K562 (cell line): ENCODE measurements around the gene TPX2. TPM values are rescaled to one million over a fixed set of nuclear protein-coding genes. Genes with fewer than 3 reads are reported as not detected.

ENCODE experiments used
- ATAC-seq: fragments of 200-7000 bp; cut with Tn5 transposase; 3 replicates; pipeline ENCODE4 v1.9.1; 2020; ENCODE audit warnings: moderate library complexity
- BruUV-seq: library from RNA; stranded (reverse); fragments of 400-500 nt; replicated peaks from 2 replicates; lab custom pipeline; 2021; lab: Mats Ljungman, UMichigan
- CTCF ChIA-PET: fragments of 300-600 bp; formaldehyde crosslinking; extraction: SDS; loops from one replicate; lab custom pipeline; 2021; ENCODE audit warnings: low intra/inter-chr PET ratio; lab: Yijun Ruan, JAX
- POLR2A ChIA-PET: fragments of 300-600, 350-650 bp; sonication (Branson Sonifier 250); formaldehyde crosslinking; extraction: SDS; loops from one replicate; lab custom pipeline; 2021; ENCODE audit warnings: antibody characterized with exemption, inconsistent platforms; lab: Yijun Ruan, JAX
- DNase-seq, 4 experiments: peaks; one replicate each; pipeline versions ENCODE4 v3.0.0 to v3.0.0-alpha.2; 2011 to 2018; ENCODE audit warnings: low spot score in 3 of 4, mixed read lengths in 3 of 4; ENCODE audit errors: extremely low read depth in 1 of 4
- FAIRE-seq: peaks from 2 replicates; lab custom pipeline; 2011; peaks lifted over from hg19 to GRCh38; lab: Jason Lieb, UNC
- H2AFZ ChIP-seq: 2 replicates; pipeline ENCODE4 v1.6.0; 2011; ENCODE audit warnings: low read depth, low read length, control low read depth, inconsistent platforms
- H3K27ac ChIP-seq: fragments of 200-600 bp; 3 replicates; pipeline ENCODE4 v1.8.0; 2011; ENCODE audit warnings: low read depth, mild to moderate bottlenecking, control low read depth, inconsistent platforms, low read length, moderate library complexity, mixed read lengths; ENCODE audit errors: extremely low read depth
- H3K27me3 ChIP-seq, 2 experiments: fragments of 300-600 bp in 1 of 2; 2 replicates in 1 of 2; 3 replicates in 1 of 2; pipeline versions ENCODE4 v1.6.0 to v1.8.0; 2011; ENCODE audit warnings: inconsistent platforms in 2 of 2, low read length in 2 of 2, mild to moderate bottlenecking in 1 of 2, mixed read lengths in 1 of 2, moderate library complexity in 1 of 2; ENCODE audit not compliant: control insufficient read depth in 2 of 2, insufficient read depth in 2 of 2
- H3K36me3 ChIP-seq: fragments of 300-600 bp; 3 replicates; pipeline ENCODE4 v1.8.0; 2011; ENCODE audit warnings: mild to moderate bottlenecking, low read length, inconsistent platforms; ENCODE audit not compliant: control insufficient read depth, insufficient read depth
- H3K4me1 ChIP-seq, 2 experiments: fragments of 200-600 bp in 1 of 2; replicated peaks in 1 of 2; 2 replicates in 1 of 2; 3 replicates in 1 of 2; pipeline versions ENCODE4 v1.5.1 to v1.8.0; 2011; ENCODE audit warnings: inconsistent platforms in 2 of 2, low read length in 2 of 2, mild to moderate bottlenecking in 1 of 2, mixed read lengths in 1 of 2, moderate library complexity in 1 of 2; ENCODE audit not compliant: control insufficient read depth in 2 of 2, insufficient read depth in 2 of 2
- H3K4me2 ChIP-seq: 2 replicates; pipeline ENCODE4 v1.6.1; 2011; ENCODE audit warnings: low read length, control low read depth, inconsistent platforms, mixed read lengths; ENCODE audit not compliant: insufficient read depth
- H3K4me3 ChIP-seq: fragments of 200-600 bp; sonication (generic), shearing (Covaris generic); 2 replicates; pipeline ENCODE4 v1.5.1; 2016; ENCODE audit warnings: control low read depth, inconsistent platforms
- H3K79me2 ChIP-seq: fragments of 200-600 bp; 3 replicates; pipeline ENCODE4 v1.8.0; 2011; ENCODE audit warnings: low read length, inconsistent platforms; ENCODE audit not compliant: control insufficient read depth, insufficient read depth
- H3K9ac ChIP-seq, 2 experiments: 2 replicates each; pipeline versions ENCODE4 v1.6.0 to v1.6.1; 2011; ENCODE audit warnings: low read depth in 2 of 2, low read length in 2 of 2, control low read depth in 1 of 2, inconsistent platforms in 1 of 2, mild to moderate bottlenecking in 1 of 2, mixed read lengths in 1 of 2; ENCODE audit not compliant: insufficient read depth in 1 of 2
- H3K9me1 ChIP-seq: one replicate; pipeline ENCODE4 v1.6.0; 2011; ENCODE audit warnings: inconsistent platforms, mild to moderate bottlenecking, low read length, moderate library complexity; ENCODE audit not compliant: control insufficient read depth, insufficient read depth
- H3K9me3 ChIP-seq: replicated peaks from 2 replicates; pipeline ENCODE4 v1.5.1; 2011; ENCODE audit warnings: low read depth, low read length, inconsistent platforms; ENCODE audit not compliant: control insufficient read depth, insufficient read depth
- H4K20me1 ChIP-seq: replicated peaks from 2 replicates; pipeline ENCODE4 v1.6.1; 2011; ENCODE audit warnings: low read length, inconsistent platforms, mixed read lengths; ENCODE audit not compliant: control insufficient read depth, insufficient read depth
- C11orf30 ChIP-seq: fragments of 450-650 bp; IDR thresholded peaks from 2 replicates; pipeline ENCODE4 v1.6.1; 2016; ENCODE audit warnings: low read depth, mild to moderate bottlenecking
- CBFA2T3 ChIP-seq: fragments of 450-650 bp; IDR thresholded peaks from 2 replicates; pipeline ENCODE4 v1.6.1; 2017
- MAZ ChIP-seq, 2 experiments: fragments of 450-650 bp in 1 of 2; sonication (generic) in 1 of 2; formaldehyde crosslinking; IDR thresholded peaks in 1 of 2; conservative IDR thresholded peaks in 1 of 2; 2 replicates each; pipeline versions ENCODE4 v1.4.0 to v1.5.0; 2020; ENCODE audit warnings: mild to moderate bottlenecking in 1 of 2, missing genetic modification reagents in 1 of 2
- MEF2A ChIP-seq: IDR thresholded peaks from 2 replicates; pipeline ENCODE4 v1.6.1; 2011; ENCODE audit warnings: low read depth, mild to moderate bottlenecking, low read length, moderate library complexity; ENCODE audit not compliant: control insufficient read depth
- NBN ChIP-seq: fragments of 450-650 bp; IDR thresholded peaks from 2 replicates; pipeline ENCODE4 v1.6.1; 2016; ENCODE audit warnings: low read depth, mild to moderate bottlenecking
- NFYB ChIP-seq: IDR thresholded peaks from 2 replicates; pipeline ENCODE4 v1.6.1; 2011; ENCODE audit warnings: mild to moderate bottlenecking, moderate library complexity; ENCODE audit not compliant: insufficient read length; ENCODE audit errors: extremely low read depth
- POLR2B ChIP-seq: fragments of 450-650 bp; IDR thresholded peaks from 2 replicates; pipeline ENCODE4 v1.6.1; 2018; ENCODE audit warnings: low read depth; ENCODE audit not compliant: partially characterized antibody
- RAD21 ChIP-seq, 2 experiments: fragments of 250-450 bp in 1 of 2; fragments of 450-650 bp in 1 of 2; sonication (Bioruptor Pico) in 1 of 2; formaldehyde crosslinking in 1 of 2; IDR thresholded peaks in 1 of 2; conservative IDR thresholded peaks in 1 of 2; 2 replicates each; pipeline versions ENCODE4 v1.4.0 to v1.8.0; 2020 to 2022; ENCODE audit warnings: mild to moderate bottlenecking in 2 of 2, moderate library complexity in 1 of 2
- ZKSCAN1 ChIP-seq: fragments of 150-350 bp; IDR thresholded peaks from 2 replicates; pipeline ENCODE4 v1.6.1; 2016; ENCODE audit warnings: low read depth, low read length
- ZNF197 ChIP-seq: fragments of 200-800 bp; sonication (Bioruptor generic); IDR thresholded peaks from 2 replicates; pipeline ENCODE4 v1.6.1; 2016; ENCODE audit warnings: low read depth, missing genetic modification characterization, missing compliant biosample characterization
- ZNF24 ChIP-seq: fragments of 450-650 bp; IDR thresholded peaks from 2 replicates; pipeline ENCODE4 v1.6.1; 2016
- in situ Hi-C: fragments of 300-500 bp; cut with MboI; formaldehyde crosslinking; loops from 4 replicates; pipeline ENCODE4 v1.15.0; 2018; ENCODE audit warnings: inconsistent platforms, mixed read lengths
- intact Hi-C: fragments of 100-400 bp; cut with micrococcal nuclease; formaldehyde crosslinking; loops from 2 replicates; pipeline ENCODE4 v1.14.2; 2022
- polyA plus RNA-seq, 8 experiments: library from polyadenylated mRNA; depleted of rRNA in 4 of 8; stranded (reverse) in 5 of 8; unstranded in 3 of 8; fragments of >200 nt; fragmentation: Nextera tagmentation in 2 of 8; fragmentation: Illumina TruSeq in 1 of 8; extraction: Ambion mirVana in 2 of 8; extraction: Trizol in 1 of 8; gene quantifications; 2 replicates each; pipeline versions ENCODE4 v1.2.1 to v1.2.3, GENCODE V29; 2011 to 2014; ENCODE audit warnings: inconsistent platforms in 1 of 8, missing spikeins in 1 of 8
- total RNA-seq, 7 experiments: library from RNA; depleted of rRNA in 6 of 7; stranded (reverse); fragments of >200 nt in 6 of 7; fragmentation: Illumina TruSeq in 2 of 7; extraction: Trizol in 2 of 7; gene quantifications; 2 replicates each; pipeline versions ENCODE4 v1.2.1 to v1.2.3, GENCODE V29; 2011 to 2021; ENCODE audit warnings: low replicate concordance in 1 of 7
- TF ChIP-seq, protein P1 (sequence below): fragments of 250-450 bp; sonication (Bioruptor Pico); IDR thresholded peaks from 2 replicates; pipeline ENCODE4 v1.8.0; 2021; ENCODE audit warnings: mild to moderate bottlenecking, moderate library complexity
- TF ChIP-seq, protein P2 (sequence below): fragments of 250-450 bp; sonication (Bioruptor Pico); IDR thresholded peaks from 2 replicates; pipeline ENCODE4 v1.4.0; 2020; ENCODE audit warnings: mild to moderate bottlenecking, moderate library complexity
- TF ChIP-seq, protein P3 (sequence below): sonication (generic); formaldehyde crosslinking; IDR thresholded peaks from 2 replicates; pipeline ENCODE4 v1.8.1; 2023; ENCODE audit warnings: mild to moderate bottlenecking, missing genetic modification reagents, moderate library complexity

The TPX2 gene
- total and polyA plus RNA-seq, 9 of the 15 experiments (the other 6 are each of a cell fraction or from before 2014, with no cell fraction given), result 48.0 to 241 (median 133) TPM

DNA sequence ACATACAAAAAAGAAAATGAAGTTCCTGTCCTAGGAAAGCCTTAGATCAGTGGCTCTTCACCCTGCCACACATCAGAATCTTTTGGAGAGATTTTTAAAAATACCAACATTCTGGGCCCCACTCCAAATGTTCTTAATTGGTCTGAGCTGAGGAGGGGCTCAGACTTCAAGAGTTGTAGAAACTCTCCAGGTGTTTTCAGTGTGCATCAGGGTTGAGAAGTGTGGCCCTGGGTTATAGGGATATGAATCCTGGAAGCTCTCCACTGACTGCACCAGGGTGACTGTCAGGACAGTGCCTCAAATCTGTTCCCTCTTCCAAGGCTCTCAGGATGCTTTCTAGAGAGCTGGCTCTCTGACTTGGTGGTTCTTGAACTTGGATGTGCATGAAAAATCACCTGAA lies 74.5 kb downstream of the TPX2 start:
- H2AFZ ChIP-seq, result no peak overlapping the region
- ATAC-seq, result no peak
- peaks cover 6% of the 10 kb centered on the region for H4K20me1 ChIP-seq
- DNase-seq, result no peak
- H3K4me1 ChIP-seq, result peaks cover 8 to 16% of the 10 kb centered on the region in 2 experiments
- no peak overlapping the region for H3K4me2 ChIP-seq
- no peaks in the 10 kb centered on the region for H3K27me3 ChIP-seq
- ChIA-PET POLR2A (interaction anchor here (0.9 kb wide), 1 partner anchor 10 kb away, joined by 4 read pairs; no protein-coding TSS in a partner anchor), CTCF (no interaction called here)
- H3K27ac ChIP-seq, result no peak overlapping the region
- intact Hi-C loops (no loop called here), in situ Hi-C loops (no loop called here)
- H3K9ac ChIP-seq, result no peak overlapping the region
- H3K36me3 ChIP-seq, result peaks cover 2% of the 10 kb centered on the region; the same call in 2 of the 3 replicates
- peaks cover 5% of the 10 kb centered on the region for H3K9me1 ChIP-seq
- no peak overlapping the region for H3K4me3 ChIP-seq
- H3K9me3 ChIP-seq, result no peaks in the 10 kb centered on the region
- TF ChIP-seq POLR2B (no peak), NBN (no peak), ZNF24 (no peak), C11orf30 (no peak), MEF2A (no peak), MAZ (CRISPR knock-in tag; conservative IDR thresholded peaks at IDR 0.05 in 1 of 2, IDR thresholded peaks at IDR 0.05 in 1 of 2) (no peak), ZKSCAN1 (no peak), NFYB (no peak), RAD21 (CRISPR knock-in tag; conservative IDR thresholded peaks at IDR 0.05 in 1 of 2, IDR thresholded peaks at IDR 0.05 in 1 of 2) (no peak), ZNF197 (CRISPR knock-in tag) (no peak), CBFA2T3 (no peak)
- TF ChIP-seq, protein P1, sequence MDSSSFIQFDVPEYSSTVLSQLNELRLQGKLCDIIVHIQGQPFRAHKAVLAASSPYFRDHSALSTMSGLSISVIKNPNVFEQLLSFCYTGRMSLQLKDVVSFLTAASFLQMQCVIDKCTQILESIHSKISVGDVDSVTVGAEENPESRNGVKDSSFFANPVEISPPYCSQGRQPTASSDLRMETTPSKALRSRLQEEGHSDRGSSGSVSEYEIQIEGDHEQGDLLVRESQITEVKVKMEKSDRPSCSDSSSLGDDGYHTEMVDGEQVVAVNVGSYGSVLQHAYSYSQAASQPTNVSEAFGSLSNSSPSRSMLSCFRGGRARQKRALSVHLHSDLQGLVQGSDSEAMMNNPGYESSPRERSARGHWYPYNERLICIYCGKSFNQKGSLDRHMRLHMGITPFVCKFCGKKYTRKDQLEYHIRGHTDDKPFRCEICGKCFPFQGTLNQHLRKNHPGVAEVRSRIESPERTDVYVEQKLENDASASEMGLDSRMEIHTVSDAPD (CRISPR knock-in tag), result no peak
- TF ChIP-seq, protein P2, sequence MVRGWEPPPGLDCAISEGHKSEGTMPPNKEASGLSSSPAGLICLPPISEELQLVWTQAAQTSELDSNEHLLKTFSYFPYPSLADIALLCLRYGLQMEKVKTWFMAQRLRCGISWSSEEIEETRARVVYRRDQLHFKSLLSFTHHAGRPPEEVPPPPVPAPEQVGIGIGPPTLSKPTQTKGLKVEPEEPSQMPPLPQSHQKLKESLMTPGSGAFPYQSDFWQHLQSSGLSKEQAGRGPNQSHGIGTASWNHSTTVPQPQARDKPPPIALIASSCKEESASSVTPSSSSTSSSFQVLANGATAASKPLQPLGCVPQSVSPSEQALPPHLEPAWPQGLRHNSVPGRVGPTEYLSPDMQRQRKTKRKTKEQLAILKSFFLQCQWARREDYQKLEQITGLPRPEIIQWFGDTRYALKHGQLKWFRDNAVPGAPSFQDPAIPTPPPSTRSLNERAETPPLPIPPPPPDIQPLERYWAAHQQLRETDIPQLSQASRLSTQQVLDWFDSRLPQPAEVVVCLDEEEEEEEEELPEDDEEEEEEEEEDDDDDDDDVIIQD (CRISPR knock-in tag), result no peak
- TF ChIP-seq, protein P3, sequence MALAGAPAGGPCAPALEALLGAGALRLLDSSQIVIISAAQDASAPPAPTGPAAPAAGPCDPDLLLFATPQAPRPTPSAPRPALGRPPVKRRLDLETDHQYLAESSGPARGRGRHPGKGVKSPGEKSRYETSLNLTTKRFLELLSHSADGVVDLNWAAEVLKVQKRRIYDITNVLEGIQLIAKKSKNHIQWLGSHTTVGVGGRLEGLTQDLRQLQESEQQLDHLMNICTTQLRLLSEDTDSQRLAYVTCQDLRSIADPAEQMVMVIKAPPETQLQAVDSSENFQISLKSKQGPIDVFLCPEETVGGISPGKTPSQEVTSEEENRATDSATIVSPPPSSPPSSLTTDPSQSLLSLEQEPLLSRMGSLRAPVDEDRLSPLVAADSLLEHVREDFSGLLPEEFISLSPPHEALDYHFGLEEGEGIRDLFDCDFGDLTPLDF, result no peak
- TF ChIP-seq, all 486 proteins: peak for 0
- no peak for FAIRE-seq
- H3K79me2 ChIP-seq, result no peaks in the 10 kb centered on the region
- no TSS peak for BruUV-seq
